WTC11 (cell line): Measurements from ENCODE around the gene SUPT3H. TPM values are rescaled to one million over a fixed set of nuclear protein-coding genes. Genes with fewer than 3 reads are reported as not detected.

ENCODE experiments used
- ATAC-seq: fragments of 200-7000 bp; cut with Tn5 transposase; 2 replicates; pipeline ENCODE4 v1.10.0; 2021; ENCODE audit warnings: mild to moderate bottlenecking, moderate library complexity
- CTCF ChIA-PET: fragments of 300-600 bp; sonication (Branson Sonifier 250); formaldehyde crosslinking; loops from one replicate; lab custom pipeline; 2021; ENCODE audit warnings: antibody characterized with exemption; lab: Charles Lee
- POLR2A ChIA-PET: fragments of 350-600 bp; sonication (Branson Sonifier 250); formaldehyde crosslinking; loops from one replicate; lab custom pipeline; 2021; ENCODE audit warnings: antibody characterized with exemption; lab: Charles Lee
- DNase-seq: peaks from one replicate; pipeline ENCODE4 v3.0.0; 2021; ENCODE audit warnings: low spot score
- H3K27ac Mint-ChIP-seq: 2 replicates; pipeline ENCODE4 v1.8.0; 2021; ENCODE audit warnings: mixed read lengths
- H3K27me3 Mint-ChIP-seq: 2 replicates; pipeline ENCODE4 v1.8.0; 2021; ENCODE audit warnings: low read depth, mild to moderate bottlenecking, moderate library complexity, mixed read lengths
- H3K36me3 Mint-ChIP-seq: 2 replicates; pipeline ENCODE4 v1.8.0; 2021; ENCODE audit warnings: mixed read lengths
- H3K4me1 Mint-ChIP-seq: 2 replicates; pipeline ENCODE4 v1.8.0; 2022; ENCODE audit warnings: mixed read lengths
- H3K4me3 Mint-ChIP-seq: 2 replicates; pipeline ENCODE4 v1.8.0; 2021; ENCODE audit warnings: mild to moderate bottlenecking, moderate library complexity, mixed read lengths
- H3K9me3 Mint-ChIP-seq: 2 replicates; pipeline ENCODE4 v1.8.0; 2021; ENCODE audit warnings: mixed read lengths
- ARID4B ChIP-seq: sonication (generic); formaldehyde crosslinking; IDR thresholded peaks from 2 replicates; pipeline ENCODE4 v1.8.0; 2023; ENCODE audit warnings: missing genetic modification reagents, mild to moderate bottlenecking, borderline replicate concordance
- CREB1 ChIP-seq: sonication (generic); formaldehyde crosslinking; IDR thresholded peaks from 2 replicates; pipeline ENCODE4 v1.8.0; 2023; ENCODE audit warnings: mild to moderate bottlenecking, missing genetic modification reagents
- E2F1 ChIP-seq: sonication (generic); formaldehyde crosslinking; IDR thresholded peaks from 2 replicates; pipeline ENCODE4 v1.8.0; 2022; ENCODE audit warnings: mild to moderate bottlenecking, missing genetic modification reagents
- EMX1 ChIP-seq: fragments of 250-450 bp; sonication (Bioruptor Pico); IDR thresholded peaks from 2 replicates; pipeline ENCODE4 v1.8.0; 2021; ENCODE audit warnings: mild to moderate bottlenecking
- FOXK1 ChIP-seq: sonication (generic); formaldehyde crosslinking; IDR thresholded peaks from 2 replicates; pipeline ENCODE4 v1.8.0; 2022; ENCODE audit warnings: mild to moderate bottlenecking, moderate library complexity, missing genetic modification reagents
- FOXP4 ChIP-seq: sonication (generic); formaldehyde crosslinking; IDR thresholded peaks from 2 replicates; pipeline ENCODE4 v1.8.0; 2022; ENCODE audit warnings: mild to moderate bottlenecking, missing genetic modification reagents
- HMGA2 ChIP-seq: fragments of 250-450 bp; sonication (Bioruptor Pico); IDR thresholded peaks from 2 replicates; pipeline ENCODE4 v1.4.0; 2021; ENCODE audit warnings: mild to moderate bottlenecking, moderate library complexity
- MYBL2 ChIP-seq: sonication (generic); formaldehyde crosslinking; IDR thresholded peaks from 2 replicates; pipeline ENCODE4 v1.8.1; 2023; ENCODE audit warnings: mild to moderate bottlenecking, moderate library complexity, missing genetic modification reagents
- NR1H2 ChIP-seq: sonication (generic); formaldehyde crosslinking; IDR thresholded peaks from 2 replicates; pipeline ENCODE4 v1.9.0; 2021; ENCODE audit warnings: mild to moderate bottlenecking, moderate library complexity, missing genetic modification reagents
- PRRX2 ChIP-seq: fragments of 250-450 bp; sonication (Bioruptor Pico); IDR thresholded peaks from 2 replicates; pipeline ENCODE4 v1.8.0; 2021; ENCODE audit warnings: mild to moderate bottlenecking
- ZNF232 ChIP-seq: sonication (generic); formaldehyde crosslinking; IDR thresholded peaks from 2 replicates; pipeline ENCODE4 v1.8.0; 2022; ENCODE audit warnings: mild to moderate bottlenecking, missing genetic modification reagents
- ZNF423 ChIP-seq: fragments of 250-450 bp; sonication (Bioruptor Pico); IDR thresholded peaks from 2 replicates; pipeline ENCODE4 v2.1.2; 2022; ENCODE audit warnings: mild to moderate bottlenecking, moderate library complexity
- total RNA-seq: library from RNA; stranded (reverse); gene quantifications from 3 replicates; pipeline ENCODE4 v1.2.3, GENCODE V29; 2021
- TF ChIP-seq, protein P1 (sequence below): fragments of 250-450 bp; sonication (Bioruptor Pico); IDR thresholded peaks from 2 replicates; pipeline ENCODE4 v1.9.0; 2021; ENCODE audit warnings: mild to moderate bottlenecking
- TF ChIP-seq, protein P2 (sequence below): sonication (generic); formaldehyde crosslinking; IDR thresholded peaks from 2 replicates; pipeline ENCODE4 v1.8.0; 2022; ENCODE audit warnings: mild to moderate bottlenecking, missing genetic modification reagents
- TF ChIP-seq, protein P3 (sequence below): sonication (generic); formaldehyde crosslinking; IDR thresholded peaks from 2 replicates; pipeline ENCODE4 v1.8.1; 2023; ENCODE audit warnings: mild to moderate bottlenecking, missing genetic modification reagents

The SUPT3H gene
- total RNA-seq, 1 experiment from 2014 or later: 15.3 TPM

DNA sequence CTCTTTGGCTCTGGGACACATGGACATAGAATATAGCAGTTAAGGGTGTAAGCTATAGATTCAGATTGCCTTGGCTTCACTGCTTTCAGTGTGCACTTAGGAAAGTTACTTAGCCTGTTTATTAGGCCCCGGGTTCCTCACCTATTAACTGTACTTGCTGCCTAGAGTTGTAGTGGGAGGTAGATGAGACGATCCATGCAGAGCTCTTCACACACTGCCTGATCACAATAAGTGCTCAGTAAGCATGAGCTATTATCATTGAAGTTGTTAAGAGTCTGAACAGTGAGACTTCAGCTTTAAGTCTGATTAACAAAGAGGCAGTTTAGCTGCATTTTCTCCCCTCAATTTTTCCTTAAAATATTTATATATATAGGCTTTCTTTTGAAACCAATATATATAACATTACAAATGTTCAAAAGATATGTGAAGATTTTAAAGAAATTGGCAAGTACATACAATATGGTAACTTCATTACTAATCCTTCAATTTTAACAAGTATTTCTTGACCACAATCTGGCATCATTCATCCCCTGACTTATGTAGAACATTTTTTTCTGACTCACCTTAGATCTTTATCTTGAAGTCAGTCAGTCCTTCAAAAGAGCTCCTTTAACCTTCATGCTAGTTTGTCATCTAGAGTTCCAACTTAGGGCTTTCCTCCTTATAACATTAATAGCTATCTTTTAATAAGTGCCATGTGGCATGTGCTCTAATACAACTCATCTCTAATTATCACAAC lies 20.5 kb upstream of the SUPT3H start:
- no peaks in the 10 kb centered on the region for H3K27me3 Mint-ChIP-seq

GRCh38 chr6:45394586-45395095 lies 16.9 kb upstream of the SUPT3H start:
- no peak overlapping the region for H3K27ac Mint-ChIP-seq
- no peaks in the 10 kb centered on the region for H3K4me1 Mint-ChIP-seq
- POLR2A ChIA-PET: interaction anchor here (1.5 kb wide), 1 partner anchor 17 kb away, joined by 3 read pairs; the partner anchor contains the start of gene SUPT3H
- H3K27me3 Mint-ChIP-seq: no peaks in the 10 kb centered on the region
- CTCF ChIA-PET: no interaction called here
- no peak for DNase-seq
- H3K4me3 Mint-ChIP-seq: no peak overlapping the region
- no peaks in the 10 kb centered on the region; the same call in 1 of the 2 replicates for H3K36me3 Mint-ChIP-seq
- H3K9me3 Mint-ChIP-seq: peaks cover 10% of the 10 kb centered on the region
- no peak for ATAC-seq
- no peak for TF ChIP-seq HMGA2 (CRISPR knock-in tag)

More for the DNA sequence above, 20.5 kb upstream of the SUPT3H start:
- DNase-seq (no peak), ATAC-seq (no peak)
- no peak overlapping the region for H3K27ac Mint-ChIP-seq
- no peak for TF ChIP-seq FOXP4 (CRISPR knock-in tag)
- TF ChIP-seq NR1H2: no peak
- TF ChIP-seq, protein P1, sequence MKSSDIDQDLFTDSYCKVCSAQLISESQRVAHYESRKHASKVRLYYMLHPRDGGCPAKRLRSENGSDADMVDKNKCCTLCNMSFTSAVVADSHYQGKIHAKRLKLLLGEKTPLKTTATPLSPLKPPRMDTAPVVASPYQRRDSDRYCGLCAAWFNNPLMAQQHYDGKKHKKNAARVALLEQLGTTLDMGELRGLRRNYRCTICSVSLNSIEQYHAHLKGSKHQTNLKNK (CRISPR knock-in tag): no peak
- TF ChIP-seq, protein P2, sequence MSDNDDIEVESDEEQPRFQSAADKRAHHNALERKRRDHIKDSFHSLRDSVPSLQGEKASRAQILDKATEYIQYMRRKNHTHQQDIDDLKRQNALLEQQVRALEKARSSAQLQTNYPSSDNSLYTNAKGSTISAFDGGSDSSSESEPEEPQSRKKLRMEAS (CRISPR knock-in tag): no peak
- no peak for TF ChIP-seq MYBL2 (CRISPR knock-in tag)
- no peak for TF ChIP-seq E2F1 (CRISPR knock-in tag)
- TF ChIP-seq FOXK1 (CRISPR knock-in tag): no peak
- H3K9me3 Mint-ChIP-seq: peaks cover 3% of the 10 kb centered on the region
- no peaks in the 10 kb centered on the region for H3K36me3 Mint-ChIP-seq
- ChIA-PET POLR2A (no interaction called here), CTCF (interaction anchor here (1.0 to 1.5 kb wide), 3 partner anchors 20 to 316 kb away, joined by 3 to 5 read pairs (median 5); partner anchors contain the start of gene SUPT3H)
- no peaks in the 10 kb centered on the region for H3K4me1 Mint-ChIP-seq
- H3K4me3 Mint-ChIP-seq: no peak overlapping the region

- H3K9me3 Mint-ChIP-seq: peaks cover 7% of the 10 kb centered on the region; the same call in 1 of the 2 replicates
- ATAC-seq (no peak), DNase-seq (no peak)
- H3K27ac Mint-ChIP-seq: no peak overlapping the region
- ChIA-PET POLR2A (no interaction called here), CTCF (no interaction called here)
- H3K27me3 Mint-ChIP-seq: no peaks in the 10 kb centered on the region
- H3K4me1 Mint-ChIP-seq: no peaks in the 10 kb centered on the region
- H3K36me3 Mint-ChIP-seq: no peaks in the 10 kb centered on the region; the same call in 1 of the 2 replicates
- H3K4me3 Mint-ChIP-seq: no peak overlapping the region
- TF ChIP-seq ZNF423 (CRISPR knock-in tag): no peak
- TF ChIP-seq CREB1 (CRISPR knock-in tag): no peak
- TF ChIP-seq FOXK1 (CRISPR knock-in tag): no peak
- TF ChIP-seq, protein P3, sequence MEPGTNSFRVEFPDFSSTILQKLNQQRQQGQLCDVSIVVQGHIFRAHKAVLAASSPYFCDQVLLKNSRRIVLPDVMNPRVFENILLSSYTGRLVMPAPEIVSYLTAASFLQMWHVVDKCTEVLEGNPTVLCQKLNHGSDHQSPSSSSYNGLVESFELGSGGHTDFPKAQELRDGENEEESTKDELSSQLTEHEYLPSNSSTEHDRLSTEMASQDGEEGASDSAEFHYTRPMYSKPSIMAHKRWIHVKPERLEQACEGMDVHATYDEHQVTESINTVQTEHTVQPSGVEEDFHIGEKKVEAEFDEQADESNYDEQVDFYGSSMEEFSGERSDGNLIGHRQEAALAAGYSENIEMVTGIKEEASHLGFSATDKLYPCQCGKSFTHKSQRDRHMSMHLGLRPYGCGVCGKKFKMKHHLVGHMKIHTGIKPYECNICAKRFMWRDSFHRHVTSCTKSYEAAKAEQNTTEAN (CRISPR knock-in tag): no peak
- no peak for TF ChIP-seq PRRX2
- no peak for TF ChIP-seq ZNF232 (CRISPR knock-in tag)
- TF ChIP-seq, protein P1 (CRISPR knock-in tag): no peak
- TF ChIP-seq ARID4B (CRISPR knock-in tag): no peak
- no peak for TF ChIP-seq EMX1
These were observed 10.6 kb upstream of the SUPT3H start for GRCh38 chr6:45388328-45388727.
